Smooth muscle cell (in vitro differentiated cells): Measurements from ENCODE around the gene NAV1. TPM values are rescaled to one million over a fixed set of nuclear protein-coding genes. Genes with fewer than 3 reads are reported as not detected.

Experiments used
- DNase-seq: peaks from one replicate; lab custom pipeline; 2025; ENCODE audit not compliant: unreplicated experiment; lab: John Stamatoyannopoulos, UW
- H2AFZ ChIP-seq: fragments of 200-600 bp; sonication (generic); 2 replicates; pipeline ENCODE4 v1.6.0; 2016; ENCODE audit warnings: antibody characterized with exemption, low read depth, mild to moderate bottlenecking
- H3F3A ChIP-seq: fragments of 200-600 bp; sonication (generic); 2 replicates; pipeline ENCODE4 v1.6.0; 2017; ENCODE audit warnings: antibody characterized with exemption, low read depth
- H3K27ac ChIP-seq: fragments of 200-600 bp; sonication (generic); 2 replicates; pipeline ENCODE4 v1.5.1; 2016; ENCODE audit warnings: low read depth, mild to moderate bottlenecking
- H3K27me3 ChIP-seq: fragments of 200-600 bp; sonication (generic); 2 replicates; pipeline ENCODE4 v1.6.1; 2016; ENCODE audit warnings: low read depth, mild to moderate bottlenecking
- H3K36me3 ChIP-seq: fragments of 200-600 bp; sonication (generic); 2 replicates; pipeline ENCODE4 v1.5.1; 2016; ENCODE audit warnings: low read depth
- H3K4me1 ChIP-seq: fragments of 200-600 bp; sonication (generic); 2 replicates; pipeline ENCODE4 v1.5.1; 2016; ENCODE audit warnings: low read depth
- H3K4me2 ChIP-seq: fragments of 200-600 bp; sonication (generic); 2 replicates; pipeline ENCODE4 v1.6.0; 2016; ENCODE audit warnings: mild to moderate bottlenecking
- H3K4me3 ChIP-seq: fragments of 200-600 bp; sonication (generic); 2 replicates; pipeline ENCODE4 v1.5.1; 2016; ENCODE audit warnings: mild to moderate bottlenecking
- H3K79me2 ChIP-seq: fragments of 200-600 bp; sonication (generic); 2 replicates; pipeline ENCODE4 v1.6.0; 2016; ENCODE audit warnings: low read depth, mild to moderate bottlenecking
- H3K9ac ChIP-seq: fragments of 200-600 bp; sonication (generic); 2 replicates; pipeline ENCODE4 v1.6.0; 2016; ENCODE audit warnings: low read depth
- H3K9me3 ChIP-seq: fragments of 200-600 bp; sonication (generic); replicated peaks from 2 replicates; pipeline ENCODE4 v1.5.1; 2016; ENCODE audit warnings: low read depth
- H4K20me1 ChIP-seq: fragments of 200-600 bp; sonication (generic); 2 replicates; pipeline ENCODE4 v1.6.0; 2016; ENCODE audit warnings: low read depth
- CTCF ChIP-seq: fragments of 200-600 bp; sonication (generic); IDR thresholded peaks from 2 replicates; pipeline ENCODE4 v1.5.1; 2017; ENCODE audit warnings: borderline replicate concordance, mild to moderate bottlenecking, antibody characterized with exemption; ENCODE audit not compliant: insufficient read depth, poor library complexity, severe bottlenecking
- WGBS: methylation state at CpG from one replicate; pipeline ENCODE4 v1.1.7; 2016; ENCODE audit warnings: low lambda C conversion rate; 5-methylcytosine and 5-hydroxymethylcytosine counted together
- polyA plus RNA-seq: library from polyadenylated mRNA; unstranded; fragments of >200 nt; fragmentation: Nextera tagmentation; extraction: Ambion mirVana; gene quantifications from 2 replicates; pipeline ENCODE4 v1.2.1, GENCODE V29; 2016
- total RNA-seq: library from RNA; depleted of rRNA; stranded (reverse); fragments of >200 nt; gene quantifications from 2 replicates; pipeline ENCODE4 v1.2.3, GENCODE V29; 2014

Gene NAV1
- total and polyA plus RNA-seq, 2 experiments from 2014 or later, result 52.3 to 71.1 TPM

GRCh38 chr1:201504179-201504631, 34.7 kb upstream of the NAV1 start:
- peaks cover 46% of the 10 kb centered on the region for H3K4me1 ChIP-seq
- H3K4me3 ChIP-seq, result peak overlapping the region; percentile 60
- peaks cover 38% of the 10 kb centered on the region for H3F3A ChIP-seq
- no peak for TF ChIP-seq CTCF
- peaks cover 17% of the 10 kb centered on the region for H4K20me1 ChIP-seq
- no peak for DNase-seq
- H3K27me3 ChIP-seq, result no peaks in the 10 kb centered on the region
- H2AFZ ChIP-seq, result no peak overlapping the region
- H3K36me3 ChIP-seq, result no peaks in the 10 kb centered on the region
- no peaks in the 10 kb centered on the region for H3K9me3 ChIP-seq
- peak overlapping the region; percentile 81 for H3K4me2 ChIP-seq
- WGBS, result 14% methylated on average over 3 of the region's 3 CpGs
- H3K9ac ChIP-seq, result peak overlapping the region; percentile 82
- peaks cover 61% of the 10 kb centered on the region for H3K79me2 ChIP-seq
- H3K27ac ChIP-seq, result peak overlapping the region; percentile 98

- Histone ChIP-seq H3K79me2 (peaks cover 54% of the 10 kb centered on the region), H3K36me3 (no peaks in the 10 kb centered on the region), H3K27ac (peak overlapping the region; percentile 98), H3K4me1 (peaks cover 45% of the 10 kb centered on the region), H4K20me1 (peaks cover 13% of the 10 kb centered on the region), H3K9me3 (no peaks in the 10 kb centered on the region), H3K27me3 (no peaks in the 10 kb centered on the region), H3K4me2 (peak overlapping the region; percentile 81), H3F3A (peaks cover 43% of the 10 kb centered on the region), H3K4me3 (peak overlapping the region; percentile 60), H3K9ac (peak overlapping the region; percentile 83), H2AFZ (no peak overlapping the region)
- TF ChIP-seq CTCF, result no peak
- DNase-seq, result no peak
- 82% methylated on average over 9 of the region's 9 CpGs for WGBS
These were observed 34.0 kb upstream of the NAV1 start for GRCh38 chr1:201504799-201505502.

GRCh38 chr1:201505503-201505890, 33.4 kb upstream of the NAV1 start:
- 22% methylated on average over 4 of the region's 4 CpGs for WGBS
- Histone ChIP-seq H3K9me3 (no peaks in the 10 kb centered on the region), H3F3A (peaks cover 43% of the 10 kb centered on the region), H2AFZ (no peak overlapping the region), H3K4me3 (peak overlapping the region; percentile 60), H3K27me3 (no peaks in the 10 kb centered on the region), H3K9ac (peak overlapping the region; percentile 83), H3K4me2 (peak overlapping the region; percentile 81), H3K4me1 (peaks cover 40% of the 10 kb centered on the region), H3K36me3 (no peaks in the 10 kb centered on the region), H3K79me2 (peaks cover 48% of the 10 kb centered on the region), H3K27ac (peak overlapping the region; percentile 98), H4K20me1 (peaks cover 7% of the 10 kb centered on the region)
- no peak for DNase-seq
- no peak for TF ChIP-seq CTCF

- TF ChIP-seq CTCF, result no peak
- Histone ChIP-seq H3K27ac (peak overlapping the region; percentile 98), H3K79me2 (peaks cover 42% of the 10 kb centered on the region), H4K20me1 (peaks cover 5% of the 10 kb centered on the region), H3K36me3 (no peaks in the 10 kb centered on the region), H2AFZ (no peak overlapping the region), H3K9me3 (no peaks in the 10 kb centered on the region), H3F3A (peaks cover 43% of the 10 kb centered on the region), H3K4me3 (peak overlapping the region; percentile 60), H3K4me2 (peak overlapping the region; percentile 81), H3K27me3 (no peaks in the 10 kb centered on the region), H3K4me1 (peaks cover 34% of the 10 kb centered on the region), H3K9ac (peak overlapping the region; percentile 83)
- DNase-seq, result no peak
- 65% methylated on average over 3 of the region's 3 CpGs for WGBS
These were observed 32.8 kb upstream of the NAV1 start for GRCh38 chr1:201506092-201506491.
